Prostate gland (tissue), 2 donors: ENCODE results near the gene ASB16. TPM values are rescaled to one million over a fixed set of nuclear protein-coding genes. Genes with fewer than 3 reads are reported as not detected.

ENCODE experiments used
- DNase-seq: peaks from one replicate; pipeline ENCODE4 v3.0.0-alpha.2; 2019; ENCODE audit warnings: low spot score
- H3K27ac ChIP-seq, 2 donors: fragments of 200-600 bp; sonication (generic); 2 replicates each; pipeline ENCODE4 v1.5.1; 2017 to 2019
- H3K27me3 ChIP-seq: fragments of 200-600 bp; sonication (generic); replicated peaks from 2 replicates; pipeline ENCODE4 v1.5.1; 2019; ENCODE audit not compliant: insufficient read depth
- H3K36me3 ChIP-seq, 2 donors: fragments of 200-600 bp; sonication (generic); 1 replicate in 1 of 2; 2 replicates in 1 of 2; pipeline versions ENCODE4 v1.5.1 to v1.8.1; 2017 to 2019
- H3K4me1 ChIP-seq: fragments of 200-600 bp; sonication (generic); replicated peaks from 2 replicates; pipeline ENCODE4 v1.5.1; 2019
- H3K4me3 ChIP-seq, 2 donors: fragments of 200-600 bp; sonication (generic); 2 replicates each; pipeline ENCODE4 v1.5.1; 2017 to 2019
- H3K9me3 ChIP-seq: fragments of 200-600 bp; sonication (generic); 2 replicates; pipeline ENCODE4 v1.5.1; 2017
- CTCF ChIP-seq, 4 experiments: fragments of 200-600 bp in 2 of 4; fragments of 450-650 bp in 2 of 4; sonication (generic) in 2 of 4; IDR thresholded peaks; 1 replicate in 3 of 4; 2 replicates in 1 of 4; pipeline ENCODE4 v1.5.1; 2016 to 2019; ENCODE audit warnings: antibody characterized with exemption in 4 of 4, mild to moderate bottlenecking in 2 of 4, moderate library complexity in 2 of 4
- POLR2A ChIP-seq: fragments of 450-650 bp; IDR thresholded peaks from one replicate; pipeline ENCODE4 v1.6.1; 2016; ENCODE audit warnings: antibody characterized with exemption, mild to moderate bottlenecking
- POLR2AphosphoS5 ChIP-seq: sonication (generic); formaldehyde crosslinking; IDR thresholded peaks from one replicate; pipeline ENCODE4 v1.6.1; 2017; ENCODE audit warnings: antibody characterized with exemption
- WGBS: methylation state at CpG from one replicate; pipeline ENCODE4 v1.1.5; 2018; 5-methylcytosine and 5-hydroxymethylcytosine counted together
- intact Hi-C: fragments of 100-400 bp; cut with DNase I; formaldehyde crosslinking; loops from one replicate; pipeline ENCODE4 v1.14.2; 2022
- total RNA-seq, 2 donors: library from RNA; depleted of rRNA; stranded (reverse); fragments of >200 nt; gene quantifications; one replicate each; pipeline ENCODE4 v1.1.0, GENCODE V29; 2016

Gene ASB16
- total RNA-seq, 2 donors from 2014 or later = 3.2 to 4.4 TPM

DNA sequence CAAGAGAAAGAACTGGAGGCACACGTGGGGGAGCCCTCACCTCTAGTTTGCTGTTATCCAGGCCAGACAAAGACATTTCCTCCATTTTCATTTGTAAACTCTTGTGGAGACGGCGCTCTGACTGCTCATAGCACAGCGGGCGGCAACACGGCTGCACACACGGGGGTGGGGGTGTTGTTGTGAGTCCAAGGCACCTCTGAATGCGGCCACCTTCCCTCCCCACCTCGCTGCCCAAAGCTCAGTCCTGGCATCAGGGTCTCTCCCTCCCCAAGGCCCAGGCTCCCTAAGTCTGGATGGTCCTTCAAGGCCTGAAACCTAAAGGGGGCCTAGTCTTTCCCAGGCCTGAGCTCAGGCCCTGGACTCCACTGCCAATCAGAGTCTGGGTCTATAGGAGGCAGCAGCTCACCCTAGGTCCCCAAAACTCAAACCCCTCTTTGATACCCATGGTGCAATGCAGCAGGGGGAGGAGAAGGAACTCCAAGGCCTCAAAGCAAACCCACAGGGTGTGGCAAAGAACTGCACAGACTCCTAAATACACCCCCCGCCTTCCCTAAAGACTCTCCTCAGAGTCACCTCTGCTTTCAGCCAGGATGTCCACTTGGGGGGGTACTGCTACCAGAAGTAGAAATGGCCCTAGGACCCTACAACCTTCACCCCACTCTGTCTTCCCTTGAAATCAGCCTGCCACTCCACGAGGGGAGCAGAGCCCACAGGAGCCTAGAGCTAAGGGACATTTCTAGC lies 27.6 kb downstream of the ASB16 start:
- intact Hi-C loops = no loop called here
- peak overlapping the region; percentile 98 to 100 for H3K27ac ChIP-seq
- no peaks in the 10 kb centered on the region for H3K27me3 ChIP-seq
- H3K36me3 ChIP-seq = peaks cover 5 to 17% of the 10 kb centered on the region in 2 donors
- H3K4me1 ChIP-seq = peaks cover 4% of the 10 kb centered on the region
- peak overlapping the region; percentile 85 to 98 for H3K4me3 ChIP-seq
- TF ChIP-seq POLR2A = peak; percentile 41
- TF ChIP-seq CTCF (IDR thresholded peaks at IDR 0.05) = no peak
- TF ChIP-seq POLR2AphosphoS5 = peak; percentile 48
- peak; percentile 42 for DNase-seq
- WGBS = 39% methylated on average over 11 of the region's 11 CpGs
- no peaks in the 10 kb centered on the region for H3K9me3 ChIP-seq

GRCh38 chr17:44198721-44199552 lies 28.4 kb downstream of the ASB16 start:
- Histone ChIP-seq H3K27me3 (no peaks in the 10 kb centered on the region), H3K36me3 (peaks cover 5 to 11% of the 10 kb centered on the region in 2 donors), H3K4me3 (peak overlapping the region; percentile 85 to 98), H3K9me3 (no peaks in the 10 kb centered on the region), H3K27ac (peak overlapping the region; percentile 98 to 100), H3K4me1 (peaks cover 4% of the 10 kb centered on the region)
- under 1% methylated on average over 45 of the region's 68 CpGs for WGBS
- TF ChIP-seq POLR2A (peak; percentile 28), CTCF (IDR thresholded peaks at IDR 0.05) (no peak)
- DNase-seq = peak; percentile 49
- intact Hi-C loops = no loop called here

- TF ChIP-seq POLR2A (peak; percentile 16), POLR2AphosphoS5 (peak; percentile 60), CTCF (IDR thresholded peaks at IDR 0.05) (no peak)
- WGBS = under 1% methylated on average over 84 of the region's 126 CpGs
Measured at GRCh38 chr17:44199553-44200477, 29.3 kb downstream of the ASB16 start, which contains the start of gene ATXN7L3. ATXN7L3 (minus strand) TSS chr17:44199884; CDS start chr17:44198070, 1,814 bp downstream.

GRCh38 chr17:44200478-44201155 lies 30.1 kb downstream of the ASB16 start:
- H3K4me3 ChIP-seq = peak overlapping the region; percentile 85 to 98
- H3K27ac ChIP-seq = peak overlapping the region; percentile 98 to 100
- no peaks in the 10 kb centered on the region for H3K9me3 ChIP-seq
- peaks cover 4% of the 10 kb centered on the region for H3K4me1 ChIP-seq
- 5% methylated on average over 30 of the region's 36 CpGs for WGBS
- no peaks in the 10 kb centered on the region for H3K36me3 ChIP-seq
- no peaks in the 10 kb centered on the region for H3K27me3 ChIP-seq
- no peak for TF ChIP-seq POLR2A
- TF ChIP-seq CTCF (IDR thresholded peaks at IDR 0.05) = peak in 1 of 4 experiments; percentile 5
- DNase-seq = no peak
- intact Hi-C loops = no loop called here

More at GRCh38 chr17:44199553-44200477, 29.3 kb downstream of the ASB16 start, which contains the start of gene ATXN7L3:
- peak within 1 kb of the TSS; percentile 85 to 98 for H3K4me3 ChIP-seq
- peaks cover 4% of the 10 kb centered on the region for H3K4me1 ChIP-seq
- H3K36me3 ChIP-seq = peaks cover 1 to 4% of the 10 kb centered on the region in 2 donors
- H3K27ac ChIP-seq = peak within 1 kb of the TSS; percentile 98 to 100
- DNase-seq = peak; percentile 99
- intact Hi-C loops = no loop called here
- H3K9me3 ChIP-seq = no peaks in the 10 kb centered on the region
- no peaks in the 10 kb centered on the region for H3K27me3 ChIP-seq
